ENCODE data around the gene MLC1.

The MLC1 gene

GRCh38 chr22:50080077-50080465, 5.2 kb downstream of the MLC1 start:
- DNase-seq (ENCODE audit: low read depth): no peak
- no peak overlapping the region for H3K4me3 ChIP-seq (ENCODE audit: low read depth, low read length)
- in situ Hi-C loops (cut with HindIII; ENCODE audit: low sequenced_read_pairs): no loop called here
- no peak for TF ChIP-seq CTCF (IDR thresholded peaks at IDR 0.05; ENCODE audit: low read depth, low read length, missing control alignments)

GRCh38 chr22:50078761-50079160, 6.5 kb downstream of the MLC1 start:
- H3K4me3 ChIP-seq (ENCODE audit: low read depth, low read length): no peak overlapping the region
- no peak for TF ChIP-seq CTCF (IDR thresholded peaks at IDR 0.05; ENCODE audit: low read depth, low read length, missing control alignments)
- DNase-seq (ENCODE audit: low read depth): no peak
- in situ Hi-C loops (cut with HindIII; ENCODE audit: low sequenced_read_pairs): no loop called here

GRCh38 chr22:50078246-50078645, 7.0 kb downstream of the MLC1 start:
- TF ChIP-seq CTCF (IDR thresholded peaks at IDR 0.05; ENCODE audit: low read depth, low read length, missing control alignments): no peak
- in situ Hi-C loops (cut with HindIII; ENCODE audit: low sequenced_read_pairs): no loop called here
- no peak for DNase-seq (ENCODE audit: low read depth)
- H3K4me3 ChIP-seq (ENCODE audit: low read depth, low read length): no peak overlapping the region

GRCh38 chr22:50076646-50077535, 8.3 kb downstream of the MLC1 start:
- no peak for DNase-seq (ENCODE audit: low read depth)
- H3K4me3 ChIP-seq (ENCODE audit: low read depth, low read length): no peak overlapping the region
- no peak for TF ChIP-seq CTCF (IDR thresholded peaks at IDR 0.05; ENCODE audit: low read depth, low read length, missing control alignments)
- in situ Hi-C loops (cut with HindIII; ENCODE audit: low sequenced_read_pairs): no loop called here

- no peak for DNase-seq (ENCODE audit: low read depth)
- in situ Hi-C loops (cut with HindIII; ENCODE audit: low sequenced_read_pairs): no loop called here
- no peak for TF ChIP-seq CTCF (IDR thresholded peaks at IDR 0.05; ENCODE audit: low read depth, low read length, missing control alignments)
- no peak overlapping the region for H3K4me3 ChIP-seq (ENCODE audit: low read depth, low read length)
These were observed 10.4 kb downstream of the MLC1 start for GRCh38 chr22:50074551-50075530.

GRCh38 chr22:50074056-50074455, 11.2 kb downstream of the MLC1 start:
- TF ChIP-seq CTCF (IDR thresholded peaks at IDR 0.05; ENCODE audit: low read depth, low read length, missing control alignments): no peak
- DNase-seq (ENCODE audit: low read depth): no peak
- H3K4me3 ChIP-seq (ENCODE audit: low read depth, low read length): no peak overlapping the region
- in situ Hi-C loops (cut with HindIII; ENCODE audit: low sequenced_read_pairs): no loop called here
